CMK (cell line): ENCODE data around the gene NACAD.

Experiments
- DNase-seq: peaks from one replicate; pipeline ENCODE4 v3.0.0-alpha.2; 2010; ENCODE audit warnings: low read depth

Gene NACAD

GRCh38 chr7:45088821-45089340, at the start of gene NACAD:
TSS of gene NACAD (minus strand) at chr7:45088969. CDS start at chr7:45088894, 75 bp downstream.
- DNase-seq: no peak

- no peak for DNase-seq
Measured at GRCh38 chr7:45136106-45137060, 47.6 kb upstream of the NACAD start.

- no peak for DNase-seq
Measured at GRCh38 chr7:45133877-45134276, 45.1 kb upstream of the NACAD start.

- no peak for DNase-seq
Measured at GRCh38 chr7:45133352-45133751, 44.6 kb upstream of the NACAD start.

GRCh38 chr7:45132708-45133320, 44.0 kb upstream of the NACAD start:
- no peak for DNase-seq

- DNase-seq: no peak
Measured at GRCh38 chr7:45131891-45132290, 43.1 kb upstream of the NACAD start.

GRCh38 chr7:45130910-45131309, 42.1 kb upstream of the NACAD start:
- no peak for DNase-seq

- no peak for DNase-seq
Measured at GRCh38 chr7:45129906-45130305, 41.1 kb upstream of the NACAD start.

- DNase-seq: no peak
Measured at GRCh38 chr7:45129181-45129800, 40.5 kb upstream of the NACAD start.

- DNase-seq: no peak
Measured at GRCh38 chr7:45126920-45127319, 38.2 kb upstream of the NACAD start.

- no peak for DNase-seq
Measured at GRCh38 chr7:45126201-45126600, 37.4 kb upstream of the NACAD start.

- DNase-seq: no peak
Measured at GRCh38 chr7:45125193-45125904, 36.6 kb upstream of the NACAD start.

GRCh38 chr7:45123913-45124710, 35.3 kb upstream of the NACAD start:
- no peak for DNase-seq

- DNase-seq: no peak
Measured at GRCh38 chr7:45122975-45123860, 34.4 kb upstream of the NACAD start.

- no peak for DNase-seq
Measured at GRCh38 chr7:45119550-45119949, 30.8 kb upstream of the NACAD start.

GRCh38 chr7:45118889-45119331, 30.1 kb upstream of the NACAD start:
- no peak for DNase-seq

- no peak for DNase-seq
Measured at GRCh38 chr7:45118292-45118691, 29.5 kb upstream of the NACAD start.

GRCh38 chr7:45117582-45117981, 28.8 kb upstream of the NACAD start:
- no peak for DNase-seq

- DNase-seq: no peak
Measured at GRCh38 chr7:45116048-45116447, 27.3 kb upstream of the NACAD start.

- DNase-seq: no peak
Measured at GRCh38 chr7:45114926-45115325, 26.2 kb upstream of the NACAD start.
